ENCODE results near the gene POLR2J. TPM values are rescaled to one million over a fixed set of nuclear protein-coding genes. Genes with fewer than 3 reads are reported as not detected.

Gene POLR2J
- total RNA-seq, 4 donors from 2014 or later: 16.8 to 36.0 (median 22.5) TPM

DNA sequence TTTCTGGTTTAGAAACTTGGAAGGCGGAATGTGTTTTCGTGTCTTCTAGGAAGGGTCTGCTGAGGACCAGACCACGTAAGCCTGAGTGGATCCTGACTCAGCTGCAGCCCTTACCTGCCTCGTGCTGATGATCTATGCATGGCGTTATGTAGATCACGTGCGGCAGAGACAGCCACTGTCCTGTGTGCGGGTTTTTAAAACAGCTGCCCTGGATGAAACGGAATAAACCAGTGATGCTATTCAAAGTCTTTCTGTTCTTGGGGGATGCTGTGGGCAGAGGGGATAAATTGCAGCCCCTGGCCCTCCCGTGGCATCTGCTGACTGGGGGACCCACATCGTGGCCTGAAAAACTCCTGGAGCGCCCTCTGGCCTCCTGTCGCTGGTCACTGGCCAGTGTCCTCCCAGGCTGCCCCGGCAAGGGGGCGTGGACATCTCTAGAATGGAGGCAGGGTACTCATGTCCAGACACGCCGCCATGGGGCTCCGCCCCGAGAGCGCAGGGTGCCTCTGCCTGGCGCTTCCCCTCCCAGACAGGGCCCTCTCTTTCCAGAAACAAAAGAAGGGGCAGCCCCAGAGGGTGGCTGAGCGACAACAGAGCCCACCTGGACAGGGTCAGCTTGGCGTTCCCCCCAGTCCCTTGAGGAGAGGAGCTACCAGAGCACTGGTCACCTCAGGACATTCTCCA, 27.2 kb downstream of the POLR2J start:
- H3K36me3 ChIP-seq: peaks cover 0 to 34% (median 6%) of the 10 kb centered on the region in 3 donors
- intact Hi-C loops (cut with DNase I): no loop called here
- no peak for TF ChIP-seq CTCF (IDR thresholded peaks at IDR 0.05)
- TF ChIP-seq POLR2A (IDR thresholded peaks at IDR 0.05): no peak
- H3K9me3 ChIP-seq: no peaks in the 10 kb centered on the region
- peaks cover 0 to 7% (median 6%) of the 10 kb centered on the region in 3 donors for H3K4me1 ChIP-seq
- H3K4me3 ChIP-seq: no peak overlapping the region
- H3K27me3 ChIP-seq: no peaks in the 10 kb centered on the region
- no peak overlapping the region for H3K27ac ChIP-seq
- no peak for DNase-seq
- 42 to 49% methylated on average over 9 to 21 of the region's 23 CpGs for WGBS, 2 donors

- Histone ChIP-seq H3K36me3 (peaks cover 0 to 26% (median 0%) of the 10 kb centered on the region in 3 donors), H3K27ac (no peak overlapping the region), H3K9me3 (no peaks in the 10 kb centered on the region), H3K4me3 (no peak overlapping the region), H3K27me3 (no peaks in the 10 kb centered on the region), H3K4me1 (peaks cover 0 to 7% (median 6%) of the 10 kb centered on the region in 3 donors)
- WGBS, 2 donors: 59 to 63% methylated on average over 4 to 6 of the region's 6 CpGs
- DNase-seq: no peak
- intact Hi-C loops (cut with DNase I): no loop called here
- no peak for TF ChIP-seq POLR2A (IDR thresholded peaks at IDR 0.05)
- TF ChIP-seq CTCF (IDR thresholded peaks at IDR 0.05): no peak
Measured at GRCh38 chr7:102450242-102450641, 28.5 kb downstream of the POLR2J start.

- 94 to 95% methylated on average over 10 to 15 of the region's 15 CpGs for WGBS, 2 donors
- no peaks in the 10 kb centered on the region for H3K27me3 ChIP-seq
- TF ChIP-seq CTCF (IDR thresholded peaks at IDR 0.05): no peak
- no peak overlapping the region for H3K27ac ChIP-seq
- no peaks in the 10 kb centered on the region for H3K9me3 ChIP-seq
- peaks cover 0 to 7% (median 6%) of the 10 kb centered on the region in 3 donors for H3K4me1 ChIP-seq
- H3K4me3 ChIP-seq: no peak overlapping the region
- no peak for DNase-seq
- intact Hi-C loops (cut with DNase I): no loop called here
- peaks cover 0 to 27% (median 0%) of the 10 kb centered on the region in 3 donors for H3K36me3 ChIP-seq
Measured at GRCh38 chr7:102449136-102449535, 29.6 kb downstream of the POLR2J start.

GRCh38 chr7:102447311-102447710, 31.4 kb downstream of the POLR2J start:
- WGBS, 2 donors: 88 to 100% methylated on average over 2 to 11 of the region's 14 CpGs
- no peak for TF ChIP-seq POLR2A (IDR thresholded peaks at IDR 0.05)
- no peak for TF ChIP-seq CTCF (IDR thresholded peaks at IDR 0.05)
- Histone ChIP-seq H3K27ac (no peak overlapping the region), H3K9me3 (no peaks in the 10 kb centered on the region), H3K4me1 (peaks cover 0 to 7% (median 6%) of the 10 kb centered on the region in 3 donors), H3K36me3 (peaks cover 0 to 29% (median 0%) of the 10 kb centered on the region in 3 donors), H3K4me3 (no peak overlapping the region), H3K27me3 (no peaks in the 10 kb centered on the region)
- intact Hi-C loops (cut with DNase I): no loop called here
- no peak for DNase-seq

GRCh38 chr7:102446387-102447156, 32.1 kb downstream of the POLR2J start:
- intact Hi-C loops (cut with DNase I): no loop called here
- TF ChIP-seq CTCF (IDR thresholded peaks at IDR 0.05) (no peak), POLR2A (IDR thresholded peaks at IDR 0.05) (no peak)

More at GRCh38 chr7:102446387-102447156, 32.1 kb downstream of the POLR2J start:
- H3K4me1 ChIP-seq: peaks cover 0 to 4% (median 3%) of the 10 kb centered on the region in 3 donors
- H3K36me3 ChIP-seq: peaks cover 0 to 36% (median 0%) of the 10 kb centered on the region in 3 donors
- WGBS, 2 donors: 83 to 91% methylated on average over 14 to 19 of the region's 41 CpGs
- H3K4me3 ChIP-seq: no peak overlapping the region
- no peak for DNase-seq
- no peaks in the 10 kb centered on the region for H3K9me3 ChIP-seq
- no peaks in the 10 kb centered on the region for H3K27me3 ChIP-seq
- no peak overlapping the region for H3K27ac ChIP-seq
